DND-41 (cell line): ENCODE results near the gene LDLR.

Source experiments
- ATAC-seq: fragments of 200-7000 bp; cut with Tn5 transposase; 3 replicates; pipeline ENCODE4 v1.9.1; 2021; ENCODE audit warnings: low read depth; ENCODE audit not compliant: insufficient read depth
- DNase-seq: peaks from one replicate; pipeline ENCODE4 v3.0.0-alpha.2; 2020
- H2AFZ ChIP-seq: 2 replicates; pipeline ENCODE4 v1.6.0; 2012; ENCODE audit warnings: low read depth, low read length
- H3K27ac ChIP-seq: 2 replicates; pipeline ENCODE4 v1.5.1; 2012; ENCODE audit warnings: low read length, inconsistent platforms
- H3K27me3 ChIP-seq: fragments of 200-600 bp; sonication (generic); 2 replicates; pipeline ENCODE4 v1.6.0; 2012; ENCODE audit warnings: low read length, mild to moderate bottlenecking, inconsistent platforms; ENCODE audit not compliant: insufficient read depth, poor library complexity
- H3K36me3 ChIP-seq: 2 replicates; pipeline ENCODE4 v1.5.1; 2012; ENCODE audit warnings: low read length, inconsistent platforms; ENCODE audit not compliant: insufficient read depth
- H3K4me1 ChIP-seq: 2 replicates; pipeline ENCODE4 v1.5.1; 2012; ENCODE audit warnings: mild to moderate bottlenecking, low read length; ENCODE audit not compliant: insufficient read depth
- H3K4me2 ChIP-seq: 2 replicates; pipeline ENCODE4 v1.6.0; 2012; ENCODE audit warnings: mild to moderate bottlenecking, moderate library complexity, low read length, inconsistent platforms; ENCODE audit not compliant: insufficient read depth
- H3K4me3 ChIP-seq, 2 experiments: fragments of 200-600 bp in 1 of 2; shearing (Covaris generic) in 1 of 2; 2 replicates each; pipeline ENCODE4 v1.5.1; 2012 to 2016; ENCODE audit warnings: inconsistent platforms in 2 of 2, low read length in 2 of 2, mild to moderate bottlenecking in 2 of 2, low read depth in 1 of 2, moderate library complexity in 1 of 2
- H3K79me2 ChIP-seq: 2 replicates; pipeline ENCODE4 v1.6.0; 2012; ENCODE audit warnings: low read length, inconsistent platforms; ENCODE audit not compliant: insufficient read depth
- H3K9ac ChIP-seq: 2 replicates; pipeline ENCODE4 v1.6.0; 2012; ENCODE audit warnings: low read depth, mild to moderate bottlenecking, inconsistent platforms, low read length, moderate library complexity
- H3K9me3 ChIP-seq: 2 replicates; pipeline ENCODE4 v1.5.1; 2012; ENCODE audit warnings: low read length, moderate library complexity, mild to moderate bottlenecking, inconsistent platforms; ENCODE audit not compliant: insufficient read depth, severe bottlenecking
- H4K20me1 ChIP-seq: 2 replicates; pipeline ENCODE4 v1.6.0; 2012; ENCODE audit warnings: low read length; ENCODE audit not compliant: insufficient read depth
- CTCF ChIP-seq: IDR thresholded peaks from 2 replicates; pipeline ENCODE4 v1.5.1; 2012; ENCODE audit warnings: borderline replicate concordance, low read length, moderate library complexity, mild to moderate bottlenecking; ENCODE audit not compliant: poor library complexity, severe bottlenecking; ENCODE audit errors: extremely low read depth
- EZH2 ChIP-seq: IDR thresholded peaks from 3 replicates; pipeline ENCODE4 v1.6.1; 2012; ENCODE audit warnings: borderline replicate concordance, low read depth, mild to moderate bottlenecking, moderate library complexity, low read length, inconsistent platforms; ENCODE audit not compliant: severe bottlenecking

LDLR gene

GRCh38 chr19:11092181-11092538 is 2.9 kb downstream of the LDLR start:
- no peak overlapping the region for H3K9ac ChIP-seq
- H3K4me2 ChIP-seq, result peak overlapping the region; percentile 87; the same call in 1 of the 2 replicates
- ATAC-seq, result no peak
- H3K79me2 ChIP-seq, result peaks cover 81% of the 10 kb centered on the region
- TF ChIP-seq EZH2 (no peak), CTCF (no peak)
- no peaks in the 10 kb centered on the region for H3K27me3 ChIP-seq
- no peak overlapping the region for H2AFZ ChIP-seq
- H3K36me3 ChIP-seq, result peaks cover 67% of the 10 kb centered on the region
- no peak for DNase-seq
- H4K20me1 ChIP-seq, result peaks cover 61% of the 10 kb centered on the region
- H3K4me1 ChIP-seq, result peaks cover 60% of the 10 kb centered on the region
- peak overlapping the region in 1 of 2 experiments; percentile 92; a peak in 1 of 4 replicates for H3K4me3 ChIP-seq
- H3K9me3 ChIP-seq, result no peaks in the 10 kb centered on the region
- no peak overlapping the region for H3K27ac ChIP-seq

DNA sequence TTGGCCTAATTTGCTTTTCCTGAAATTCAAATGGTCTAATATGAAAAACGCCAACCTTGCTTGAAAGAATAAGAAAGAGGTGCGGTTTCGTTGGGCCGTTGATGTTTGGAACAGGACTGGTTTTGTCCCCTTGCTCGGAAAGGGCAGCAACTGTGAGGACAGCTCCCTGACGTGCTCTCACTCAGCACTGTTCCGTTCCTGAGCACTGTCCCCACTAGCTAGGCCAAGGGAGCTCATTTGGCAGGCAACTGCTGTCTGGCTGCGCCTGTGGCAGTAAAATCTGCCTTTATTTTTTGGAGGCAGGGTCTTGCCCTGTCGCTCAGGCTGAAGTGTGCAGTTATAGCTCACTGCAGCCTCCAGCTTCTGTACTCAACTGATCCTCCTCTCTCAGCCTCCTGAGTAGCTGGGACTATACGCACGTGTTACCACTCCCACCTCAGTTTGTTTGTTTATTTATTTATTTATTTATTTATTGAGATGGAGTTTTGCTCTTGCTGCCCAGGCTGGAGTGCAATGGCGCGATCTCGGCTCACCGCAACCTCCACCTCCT is 4.5 kb downstream of the LDLR start:
- Histone ChIP-seq H4K20me1 (peaks cover 77% of the 10 kb centered on the region), H3K36me3 (peaks cover 78% of the 10 kb centered on the region)
- no peak for ATAC-seq

GRCh38 chr19:11094520-11094894 is 5.2 kb downstream of the LDLR start:
- Histone ChIP-seq H2AFZ (no peak overlapping the region), H3K36me3 (peaks cover 83% of the 10 kb centered on the region), H3K4me1 (peaks cover 49% of the 10 kb centered on the region), H3K4me2 (peak overlapping the region; percentile 23; the same call in 1 of the 2 replicates), H3K9ac (no peak overlapping the region), H3K79me2 (peaks cover 98% of the 10 kb centered on the region), H3K27ac (peak overlapping the region; percentile 52), H4K20me1 (peaks cover 81% of the 10 kb centered on the region), H3K4me3 (no peak overlapping the region), H3K9me3 (no peaks in the 10 kb centered on the region), H3K27me3 (no peaks in the 10 kb centered on the region)
- DNase-seq, result no peak
- ATAC-seq, result no peak
- TF ChIP-seq EZH2 (no peak), CTCF (no peak)

More for the DNA sequence above, 4.5 kb downstream of the LDLR start:
- no peak for DNase-seq
- no peaks in the 10 kb centered on the region for H3K9me3 ChIP-seq
- no peak overlapping the region for H3K4me3 ChIP-seq
- peaks cover 54% of the 10 kb centered on the region for H3K4me1 ChIP-seq
- TF ChIP-seq EZH2 (no peak), CTCF (no peak)
- no peaks in the 10 kb centered on the region for H3K27me3 ChIP-seq
- H3K79me2 ChIP-seq, result peaks cover 97% of the 10 kb centered on the region
- peak overlapping the region; percentile 27; the same call in 1 of the 2 replicates for H3K4me2 ChIP-seq
- no peak overlapping the region for H3K9ac ChIP-seq
- H2AFZ ChIP-seq, result no peak overlapping the region
- peak overlapping the region; percentile 49 for H3K27ac ChIP-seq
